GM21526 (cell line): ENCODE measurements around the gene TMEM185B.
"Not testable (repeated sequence)": the region's sequence is repeated elsewhere in the genome, so short reads cannot be mapped to it uniquely, and the experiment has no call there.

ENCODE experiments used
- ATAC-seq: cut with Tn5 transposase; IDR thresholded peaks from one replicate; pipeline ENCODE4 v1.9.1; 2021; ENCODE audit warnings: moderate library complexity; ENCODE audit not compliant: unreplicated experiment, low FRiP score

Gene TMEM185B

DNA sequence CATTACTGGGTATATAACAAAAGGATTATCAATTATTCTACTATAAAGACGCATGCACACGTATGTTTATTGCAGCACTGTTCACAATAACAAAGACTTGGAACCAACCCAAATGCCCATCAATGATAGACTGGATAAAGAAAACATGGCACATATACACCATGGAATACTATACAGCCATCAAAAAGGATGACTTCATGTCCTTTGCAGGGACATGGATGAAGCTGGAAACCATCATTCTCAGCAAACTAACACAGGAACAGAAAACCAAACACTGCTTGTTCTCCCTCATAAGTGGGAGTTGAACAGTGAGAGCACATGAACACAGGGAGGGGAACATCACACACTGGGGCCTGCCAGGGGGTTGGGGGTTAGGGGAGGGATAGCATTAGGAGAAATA, 12.0 kb upstream of the TMEM185B start:
- not testable (repeated sequence) for ATAC-seq

DNA sequence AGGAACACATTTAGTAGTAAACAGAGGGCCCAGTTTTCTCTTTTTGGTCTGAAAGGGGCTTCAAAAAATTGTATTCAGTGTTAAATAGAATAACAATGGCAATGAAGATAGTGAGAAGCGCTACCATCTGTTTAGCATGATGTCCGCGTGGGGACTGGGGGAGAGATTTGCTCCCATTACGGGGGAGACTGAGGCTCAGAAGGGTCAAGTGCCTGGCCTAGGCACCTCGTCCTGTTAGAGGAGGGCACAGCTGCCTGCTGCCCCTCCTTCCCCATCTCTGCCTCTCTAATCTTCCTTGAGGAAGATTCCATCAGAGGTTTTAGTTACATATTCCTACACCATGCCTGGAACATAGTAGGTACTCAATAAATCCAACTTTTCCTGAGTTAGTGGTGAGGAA, 10.1 kb upstream of the TMEM185B start:
- no peak for ATAC-seq

DNA sequence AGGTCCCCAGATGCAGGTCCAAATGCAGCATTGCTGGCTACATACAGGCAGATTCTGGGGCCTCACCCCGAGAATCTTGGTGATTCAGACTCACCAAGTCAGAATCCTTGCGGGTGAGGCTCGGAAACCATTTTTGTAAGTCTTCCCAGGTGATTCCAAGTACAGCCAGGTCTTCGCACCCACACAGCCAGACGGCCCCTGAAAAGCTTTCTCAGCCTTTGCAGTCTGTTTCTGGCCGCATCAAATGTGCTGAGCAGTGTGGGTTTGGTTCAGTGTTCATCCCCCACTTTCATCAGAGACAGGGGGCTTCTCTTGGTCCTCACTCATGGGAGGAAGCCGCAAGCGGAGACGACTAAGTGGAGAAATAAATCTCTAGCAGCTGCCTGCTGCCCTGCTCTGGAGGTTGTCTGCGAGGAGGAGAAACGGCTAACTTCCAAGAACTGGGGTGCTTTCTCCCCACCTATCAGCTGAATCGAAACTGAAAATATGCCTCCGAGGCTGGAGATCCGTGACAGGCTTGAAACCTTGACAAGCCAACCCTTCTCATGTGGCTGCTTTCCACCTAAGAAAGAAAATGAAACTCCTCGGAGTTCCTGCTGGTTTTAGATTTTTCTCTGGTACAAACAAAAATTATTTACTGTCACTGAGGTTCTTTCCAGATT, 8.9 kb upstream of the TMEM185B start:
- peak; percentile 87 for ATAC-seq

- ATAC-seq = peak; percentile 21
Measured at GRCh38 chr2:120231564-120231973, 8.4 kb upstream of the TMEM185B start.

DNA sequence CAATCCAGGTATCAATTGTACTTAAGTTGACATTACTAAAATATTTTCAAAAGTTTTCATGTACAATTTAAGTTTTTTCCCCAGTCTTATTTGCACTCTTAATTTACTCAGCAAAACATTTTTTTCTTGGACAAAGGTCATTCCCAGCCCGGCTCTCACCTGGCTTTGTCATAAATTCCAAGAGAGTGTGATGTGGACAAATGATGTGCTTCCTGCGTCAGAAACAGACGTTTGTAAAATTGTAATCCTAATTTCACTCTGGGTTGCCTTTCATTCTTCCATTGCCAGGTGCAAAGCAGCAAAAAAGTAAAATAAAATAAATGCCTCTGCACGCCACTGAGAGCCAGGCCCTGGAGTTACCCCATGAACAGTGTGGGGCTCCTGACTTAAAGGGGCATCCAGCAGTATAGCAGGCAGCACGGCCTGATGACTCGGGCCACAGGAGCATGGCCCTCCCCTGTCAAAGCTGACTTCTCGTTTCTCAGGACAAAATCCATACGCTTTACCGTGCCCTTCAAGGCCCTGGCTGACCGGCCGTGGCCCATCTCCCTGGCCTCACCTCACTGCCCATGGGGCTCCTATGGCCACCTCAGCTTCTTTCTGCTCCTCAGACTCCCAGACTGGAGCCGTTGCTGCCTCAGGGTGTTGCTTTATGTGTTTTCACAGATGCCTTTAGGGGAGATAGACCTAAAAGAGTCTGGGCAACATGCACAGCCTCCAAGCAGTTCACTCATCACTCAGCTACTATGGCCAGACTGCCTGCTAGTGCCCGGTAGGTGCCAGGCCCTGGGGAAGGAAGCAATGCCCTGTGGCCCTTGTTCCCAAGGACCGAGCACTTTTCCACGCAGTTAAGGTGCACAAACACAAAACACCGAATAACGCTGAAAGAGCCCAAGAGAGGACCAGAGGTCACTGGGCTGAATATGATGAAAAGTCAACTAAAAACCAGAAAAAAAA, 7.6 kb upstream of the TMEM185B start:
- no peak for ATAC-seq

DNA sequence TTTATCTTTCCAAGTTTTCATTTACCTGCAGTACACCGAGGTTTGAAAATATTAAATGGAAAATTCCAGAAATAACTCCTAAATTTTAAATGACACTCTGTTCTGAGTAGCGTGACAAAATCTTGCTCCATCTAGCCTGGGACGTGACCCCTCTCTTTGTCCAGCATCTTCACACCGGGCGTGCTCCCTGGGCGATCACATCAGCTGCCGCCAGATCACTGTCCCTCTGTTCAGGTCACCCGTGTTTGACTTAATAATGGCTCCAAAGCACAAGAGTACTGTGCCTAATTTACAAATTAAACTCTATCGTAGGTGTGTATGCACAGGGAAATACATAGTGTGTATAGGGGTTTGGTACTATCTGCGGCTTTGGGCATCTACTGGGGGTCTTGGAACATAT, 6.1 kb upstream of the TMEM185B start:
- no peak for ATAC-seq

- no peak for ATAC-seq
Measured at GRCh38 chr2:120228503-120228902, 5.3 kb upstream of the TMEM185B start.

- ATAC-seq = no peak
Measured at GRCh38 chr2:120227111-120227991, 4.2 kb upstream of the TMEM185B start.

- no peak for ATAC-seq
Measured at GRCh38 chr2:120226316-120226715, 3.1 kb upstream of the TMEM185B start.

DNA sequence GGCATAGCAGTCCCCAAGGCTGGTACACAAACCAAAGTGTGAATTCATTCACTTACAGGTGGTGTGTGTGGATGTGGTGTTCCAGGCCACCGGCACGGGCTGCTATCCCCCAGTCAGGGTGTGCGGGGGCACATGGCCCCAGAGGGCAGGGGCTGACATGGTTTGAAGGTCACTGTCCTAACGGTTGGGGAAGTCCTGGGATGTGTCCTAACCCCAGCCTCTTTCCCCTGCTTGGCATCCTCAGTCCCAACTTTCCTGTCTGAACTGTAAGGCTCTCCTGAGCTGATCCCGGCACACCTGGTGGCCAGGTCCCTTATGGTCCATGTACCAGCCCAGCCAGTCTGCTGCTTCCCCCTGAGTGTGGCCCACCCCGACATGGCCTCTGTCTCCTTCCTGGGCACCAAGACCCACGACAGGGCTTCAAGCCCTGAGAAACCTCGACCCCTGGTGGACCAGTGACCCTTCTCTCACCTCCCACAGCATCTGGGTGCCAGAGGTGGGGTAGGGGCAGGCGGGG, 2.4 kb upstream of the TMEM185B start:
- no peak for ATAC-seq

GRCh38 chr2:120224735-120225548, 1.7 kb upstream of the TMEM185B start:
- no peak for ATAC-seq

- no peak for ATAC-seq
Measured at GRCh38 chr2:120224256-120224655, 1.1 kb upstream of the TMEM185B start.

DNA sequence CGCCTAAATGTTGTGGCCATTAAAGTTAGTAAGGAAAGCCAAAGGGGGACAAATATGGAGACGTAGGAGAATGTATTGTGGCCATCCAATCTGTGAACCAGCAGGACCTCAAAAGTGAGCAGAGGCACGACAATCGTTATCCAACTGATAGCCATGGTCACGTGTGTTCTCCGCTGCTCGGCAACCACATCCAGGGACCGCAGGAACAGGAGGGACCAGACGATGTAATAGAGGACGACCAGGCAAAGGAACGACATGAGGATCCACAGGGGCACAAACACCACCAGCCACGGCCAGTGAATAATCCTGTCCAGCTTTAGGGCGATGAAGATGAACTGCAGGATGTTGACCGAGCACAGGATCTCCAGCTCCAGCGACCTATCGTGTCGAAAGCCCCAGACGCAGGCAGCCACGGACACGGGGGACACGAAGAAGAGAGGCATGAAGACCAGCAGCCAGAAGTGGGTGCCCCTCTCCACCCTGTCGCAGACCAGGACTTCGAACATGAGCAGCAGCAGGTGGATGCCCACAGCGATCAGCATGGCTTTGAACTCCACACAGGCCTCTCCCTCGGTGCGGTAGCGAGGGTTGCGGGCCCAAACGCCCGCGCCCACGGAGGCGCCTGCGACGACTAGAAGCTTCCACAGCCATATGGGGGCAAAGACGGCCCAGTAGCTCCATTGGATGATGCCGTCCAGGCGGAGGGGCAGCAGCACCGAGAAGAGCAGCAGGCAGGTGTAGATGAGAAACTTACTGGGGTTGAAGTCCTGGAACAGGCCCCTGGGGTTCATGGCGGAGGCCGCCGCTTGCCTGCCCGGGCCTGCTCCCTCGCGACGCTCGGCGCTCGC, 790 bp downstream of the TMEM185B start:
- ATAC-seq = no peak

GRCh38 chr2:120221616-120222015, 1.6 kb downstream of the TMEM185B start:
- no peak for ATAC-seq

- no peak for ATAC-seq
Measured at GRCh38 chr2:120220756-120221155, 2.4 kb downstream of the TMEM185B start.

DNA sequence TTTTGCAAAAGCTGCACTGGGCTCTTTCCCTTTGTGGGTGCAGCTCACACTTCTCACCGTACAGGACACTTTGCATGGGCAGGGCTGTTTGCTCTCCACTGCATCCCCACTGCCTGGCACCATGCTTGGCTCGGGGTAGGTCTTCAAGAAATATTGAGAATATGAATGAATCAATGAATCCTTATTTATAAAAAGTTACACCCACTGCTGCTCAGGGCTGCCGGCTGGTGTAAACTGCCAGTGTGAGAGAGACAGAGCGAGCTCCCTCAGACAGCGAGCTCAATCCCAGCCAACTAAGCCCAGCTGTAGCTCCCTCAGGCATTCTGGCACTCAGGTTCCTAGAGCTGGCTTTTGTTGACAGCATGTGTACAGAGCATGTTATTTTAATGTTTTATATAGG, 3.4 kb downstream of the TMEM185B start:
- no peak for ATAC-seq

GRCh38 chr2:120219291-120219690, 3.9 kb downstream of the TMEM185B start:
- no peak for ATAC-seq

DNA sequence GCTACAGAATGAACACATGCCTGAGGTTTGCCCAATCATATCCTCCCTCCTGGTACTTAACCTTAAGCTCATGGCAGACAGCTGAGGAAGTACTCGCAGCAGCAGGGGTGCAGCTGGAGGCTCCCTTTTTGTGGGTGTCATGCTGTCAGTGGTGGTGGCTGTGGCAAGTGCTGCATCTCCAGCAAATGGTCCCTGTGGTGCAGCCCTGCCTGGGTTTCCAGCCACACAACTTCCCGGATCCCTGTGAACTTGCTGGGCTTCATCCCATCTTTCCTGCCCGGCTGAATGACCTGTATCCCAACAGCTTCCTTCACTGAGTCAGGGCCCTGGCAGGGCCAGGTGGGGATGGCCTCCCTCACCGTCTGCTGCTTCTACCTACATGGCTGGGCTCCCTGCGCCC, 5.0 kb downstream of the TMEM185B start:
- ATAC-seq = no peak

DNA sequence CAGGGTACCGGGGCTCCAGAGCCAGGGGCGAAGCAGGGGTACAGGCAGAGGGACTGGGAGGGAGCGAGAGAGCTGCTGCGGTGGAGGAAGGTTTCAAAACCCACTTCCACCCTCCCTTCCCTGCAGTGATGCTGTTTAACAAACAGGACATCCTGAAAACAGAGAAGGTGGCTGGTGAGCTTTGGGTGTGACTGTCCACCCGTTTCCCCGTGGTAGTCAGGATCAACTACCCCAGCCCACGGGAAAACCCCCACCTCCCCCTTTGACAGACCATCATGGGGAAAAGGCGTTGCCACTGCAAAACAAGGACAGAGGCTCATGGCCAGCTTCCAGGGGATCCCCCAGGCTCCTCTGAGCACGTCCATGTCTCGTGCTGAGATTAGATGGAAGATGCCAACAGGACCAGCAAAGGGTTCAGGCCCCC, 12.9 kb downstream of the TMEM185B start:
- no peak for ATAC-seq
